Left renal pelvis (tissue), 4 donors: ENCODE results near the gene SCNN1B. TPM values are rescaled to one million over a fixed set of nuclear protein-coding genes. Genes with fewer than 3 reads are reported as not detected.
"Not testable (repeated sequence)": the region's sequence is repeated elsewhere in the genome, so short reads cannot be mapped to it uniquely, and the experiment has no call there.

ENCODE experiments used
- DNase-seq, 4 donors: peaks; one replicate each; pipeline ENCODE4 v3.0.0-alpha.2; 2013; ENCODE audit warnings: low read depth in 4 of 4, low spot score in 3 of 4
- polyA plus RNA-seq, 4 donors: library from polyadenylated mRNA; unstranded; fragments of 120-200 nt; gene quantifications; one replicate each; pipeline ENCODE4 v1.2.1, GENCODE V29; 2013; ENCODE audit not compliant: insufficient read length in 4 of 4

Gene SCNN1B
- polyA plus RNA-seq, 4 donors: 0.53 to 26.5 (median 18.8) TPM

GRCh38 chr16:23375643-23376042 is 73.5 kb downstream of the SCNN1B start:
- no peak for DNase-seq

DNA sequence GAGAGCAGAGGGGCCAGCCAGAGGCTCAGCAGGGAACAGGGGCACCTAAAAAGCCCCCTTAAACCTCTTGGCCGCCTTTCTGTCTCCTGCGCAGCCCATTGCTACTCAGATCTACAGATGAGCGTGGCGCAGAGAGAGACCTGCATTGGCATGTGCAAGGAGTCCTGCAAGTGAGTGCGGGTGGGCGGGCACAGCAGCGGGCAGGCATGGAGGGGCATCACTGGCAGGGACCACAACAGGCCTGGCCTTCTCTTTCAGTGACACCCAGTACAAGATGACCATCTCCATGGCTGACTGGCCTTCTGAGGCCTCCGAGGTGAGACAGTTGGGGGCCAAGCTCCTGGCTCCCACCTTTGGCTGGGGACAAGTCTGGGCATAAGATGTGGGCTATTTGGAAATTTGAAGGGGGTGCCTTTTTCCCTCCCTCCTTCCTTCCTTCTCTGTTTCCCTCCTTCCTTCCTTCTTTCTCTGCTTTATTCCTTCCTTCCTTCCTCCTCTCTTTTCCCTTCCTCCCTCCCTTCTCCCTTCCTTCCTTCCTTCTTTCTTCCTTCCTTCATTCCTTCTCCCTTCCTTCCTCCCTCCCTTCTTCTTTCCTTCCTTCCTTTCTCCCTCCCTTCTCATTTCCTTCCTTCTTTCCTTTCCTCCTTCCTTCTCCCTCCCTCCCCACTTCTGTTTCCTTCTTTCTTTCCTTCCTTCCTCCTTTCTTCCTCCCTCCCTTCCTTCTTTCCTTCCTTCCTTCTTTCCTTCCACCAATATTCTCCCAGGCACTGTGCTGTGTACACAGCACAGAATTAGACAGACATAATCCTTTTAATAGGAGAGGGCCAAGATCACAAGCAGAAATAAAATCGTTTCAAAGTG is 75.2 kb downstream of the SCNN1B start:
- DNase-seq: no peak

- no peak for DNase-seq
Measured at GRCh38 chr16:23378256-23378655, 76.2 kb downstream of the SCNN1B start.

GRCh38 chr16:23378921-23379320 is 76.8 kb downstream of the SCNN1B start:
- DNase-seq: no peak

DNA sequence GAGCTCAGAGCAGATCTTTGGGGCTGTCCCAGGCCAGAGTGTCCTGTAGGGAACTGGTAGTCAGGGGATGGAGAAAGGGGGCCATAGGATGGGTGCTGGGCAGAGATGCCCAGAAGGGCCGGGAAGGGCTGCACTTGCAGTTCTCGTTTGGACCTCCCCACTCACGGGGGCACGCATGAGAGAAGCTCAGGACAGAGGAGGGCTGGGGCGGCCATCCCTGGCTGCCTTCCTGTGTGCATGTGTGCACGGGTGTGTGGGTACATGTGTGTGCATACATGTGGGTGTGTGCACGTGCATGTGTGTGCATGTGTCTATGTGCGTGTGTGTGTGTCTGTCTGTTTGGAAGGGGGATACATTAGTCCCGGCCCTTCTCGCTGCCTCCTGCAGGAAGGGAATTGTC is 77.6 kb downstream of the SCNN1B start:
- no peak for DNase-seq

- DNase-seq: no peak
Measured at GRCh38 chr16:23380501-23380951, 78.4 kb downstream of the SCNN1B start.

DNA sequence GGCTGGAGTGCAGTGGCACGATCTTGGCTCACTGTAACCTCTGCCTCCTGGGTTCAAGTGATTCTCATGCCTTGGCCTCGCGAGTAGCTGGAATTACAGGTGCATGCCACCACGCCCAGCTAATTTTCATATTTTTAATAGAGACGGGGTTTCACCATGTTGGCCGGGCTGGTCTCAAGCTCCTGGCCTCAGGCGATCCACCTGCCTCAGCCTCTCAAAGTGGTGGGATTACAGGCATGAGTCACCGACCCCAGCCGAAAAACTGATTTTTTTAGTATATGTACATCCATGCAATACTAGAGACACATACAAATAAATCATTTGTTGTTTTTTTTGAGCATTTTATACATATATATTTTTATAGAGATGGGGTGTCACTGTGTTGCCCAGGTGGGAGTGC is 79.6 kb downstream of the SCNN1B start:
- not testable (repeated sequence) for DNase-seq

DNA sequence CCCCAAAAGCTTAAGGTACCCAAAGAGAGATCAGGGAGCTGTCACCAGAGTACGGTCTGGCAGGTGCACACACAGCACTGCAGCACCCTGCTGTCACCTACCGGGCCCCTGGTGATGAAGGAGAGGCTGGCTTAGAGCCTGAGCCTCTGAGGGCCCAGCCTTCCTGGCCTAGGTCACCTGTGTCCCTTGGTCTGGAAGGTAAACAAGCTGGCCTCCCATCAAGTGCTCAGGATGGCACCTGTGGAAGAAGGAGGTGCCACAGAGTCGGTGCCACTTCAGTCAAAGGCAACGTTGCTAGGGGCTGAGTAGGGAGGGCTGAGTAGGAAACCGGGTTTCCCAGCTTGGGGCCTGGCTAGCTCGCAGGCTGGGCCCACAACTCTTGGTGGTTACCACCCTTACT is 80.2 kb downstream of the SCNN1B start:
- no peak for DNase-seq

DNA sequence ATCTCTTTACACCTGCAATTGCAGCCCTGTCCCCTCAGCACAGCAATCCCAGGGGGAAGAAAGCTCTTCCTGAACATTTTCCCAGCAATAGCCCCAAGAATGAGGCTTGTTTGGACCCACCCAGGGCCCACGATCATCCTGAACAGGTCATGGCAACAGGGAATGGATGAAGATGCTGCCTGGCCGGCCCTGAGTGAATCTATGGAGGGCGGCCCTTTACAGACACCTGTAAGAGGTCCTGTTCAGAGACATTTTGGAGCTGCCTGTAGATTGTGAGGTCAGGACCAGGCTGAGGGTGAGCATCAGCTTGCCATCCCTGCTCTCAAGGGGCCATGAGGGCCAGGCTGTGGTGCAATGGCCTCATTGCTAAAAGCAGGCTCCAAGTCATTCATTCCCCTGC is 81.8 kb downstream of the SCNN1B start:
- DNase-seq: no peak

DNA sequence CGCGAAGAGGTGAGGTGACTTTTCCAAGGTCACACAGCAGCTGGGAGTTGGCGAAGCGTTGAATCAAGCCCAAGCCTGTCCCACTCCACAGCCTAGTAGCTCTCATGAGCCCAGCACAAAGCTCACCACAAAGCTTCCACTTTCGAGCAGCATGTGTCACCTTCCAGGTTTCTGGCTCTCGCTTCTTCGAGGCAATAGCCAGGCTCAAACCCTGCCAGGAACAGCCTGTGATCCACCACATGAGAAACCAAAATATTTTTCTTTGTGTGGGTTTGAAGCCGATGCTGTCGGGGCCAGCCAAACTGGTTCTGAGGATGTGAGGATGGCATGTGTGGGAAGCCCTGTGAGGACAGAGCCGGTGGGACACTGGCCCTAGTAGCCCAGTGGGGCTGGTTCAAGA is 82.8 kb downstream of the SCNN1B start:
- no peak for DNase-seq

- no peak for DNase-seq
Measured at GRCh38 chr16:23385441-23385840, 83.3 kb downstream of the SCNN1B start.

DNA sequence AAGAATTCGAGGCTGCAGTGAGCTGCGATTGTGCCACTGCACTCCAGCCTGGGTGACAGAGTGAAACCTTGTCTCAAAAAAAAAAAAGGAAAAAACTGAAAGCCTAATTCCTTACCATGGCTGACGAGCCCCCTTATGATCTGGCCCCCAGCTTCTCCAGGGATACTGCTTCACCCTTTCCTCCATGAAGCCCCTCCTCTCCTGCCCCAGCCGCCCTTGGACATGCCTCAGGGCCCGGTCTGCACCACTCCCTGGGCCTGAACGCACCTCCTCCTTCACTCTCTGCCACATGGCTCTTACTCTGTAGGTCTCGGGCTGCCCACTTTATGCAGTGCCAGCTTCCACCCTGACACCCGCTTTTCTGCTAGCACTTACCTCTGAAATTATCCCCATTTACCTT is 85.6 kb downstream of the SCNN1B start:
- DNase-seq: no peak

DNA sequence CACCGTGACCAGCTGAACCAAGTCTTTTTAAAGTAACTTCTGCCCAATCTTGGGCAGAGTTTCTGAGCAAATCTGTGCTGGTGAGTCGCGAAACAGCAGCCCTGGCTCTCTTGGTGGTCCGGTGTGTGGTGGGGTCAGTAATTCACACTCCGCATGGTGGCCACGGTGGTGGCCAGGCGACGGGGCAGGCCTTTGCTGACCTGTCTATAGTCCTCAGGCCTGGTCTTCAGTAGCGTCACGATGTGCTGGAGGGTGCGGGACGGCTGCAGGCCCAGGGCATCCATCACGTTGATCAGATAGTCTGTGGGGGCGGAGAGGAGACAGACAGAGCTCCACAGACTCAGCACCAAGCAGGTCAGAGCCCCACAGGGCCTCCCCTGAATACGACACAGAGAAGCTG is 86.7 kb downstream of the SCNN1B start:
- DNase-seq: no peak

DNA sequence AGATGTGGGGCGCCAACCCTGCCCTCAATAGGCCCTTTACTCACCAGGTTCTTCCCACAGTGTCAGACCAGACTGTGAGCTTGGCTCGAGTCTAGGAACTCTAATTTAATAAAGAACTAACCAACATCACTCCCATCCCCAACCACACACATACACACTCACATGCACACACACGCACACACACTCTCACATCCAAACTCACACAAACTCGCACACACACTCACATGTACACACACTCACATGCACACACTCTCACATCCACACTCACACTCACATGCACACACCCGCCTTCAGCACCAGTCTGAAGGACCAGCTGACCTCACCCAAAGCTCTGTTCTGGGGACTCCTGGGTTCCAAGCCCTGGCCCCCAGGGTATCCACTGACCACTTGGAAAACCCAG is 87.1 kb downstream of the SCNN1B start:
- no peak for DNase-seq

DNA sequence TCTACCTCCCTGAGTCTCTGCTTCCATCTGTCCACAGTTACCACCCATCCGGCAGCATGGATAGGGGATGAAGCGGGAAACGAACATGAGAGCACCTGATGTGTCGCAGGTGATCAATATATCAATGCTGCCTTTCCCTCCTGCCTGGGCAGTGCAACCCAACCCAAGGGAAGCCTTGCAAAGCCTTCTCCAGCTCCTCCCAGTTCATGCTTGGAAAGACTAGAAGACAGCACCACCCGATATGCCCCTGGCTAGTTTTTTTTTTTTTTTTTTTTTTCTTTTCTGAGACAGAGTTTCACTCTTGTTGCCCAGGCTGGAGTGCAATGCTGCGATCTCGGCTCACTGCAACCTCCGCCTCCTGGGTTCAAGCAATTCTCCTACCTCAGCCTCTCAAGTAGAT is 87.8 kb downstream of the SCNN1B start:
- not testable (repeated sequence) for DNase-seq

DNA sequence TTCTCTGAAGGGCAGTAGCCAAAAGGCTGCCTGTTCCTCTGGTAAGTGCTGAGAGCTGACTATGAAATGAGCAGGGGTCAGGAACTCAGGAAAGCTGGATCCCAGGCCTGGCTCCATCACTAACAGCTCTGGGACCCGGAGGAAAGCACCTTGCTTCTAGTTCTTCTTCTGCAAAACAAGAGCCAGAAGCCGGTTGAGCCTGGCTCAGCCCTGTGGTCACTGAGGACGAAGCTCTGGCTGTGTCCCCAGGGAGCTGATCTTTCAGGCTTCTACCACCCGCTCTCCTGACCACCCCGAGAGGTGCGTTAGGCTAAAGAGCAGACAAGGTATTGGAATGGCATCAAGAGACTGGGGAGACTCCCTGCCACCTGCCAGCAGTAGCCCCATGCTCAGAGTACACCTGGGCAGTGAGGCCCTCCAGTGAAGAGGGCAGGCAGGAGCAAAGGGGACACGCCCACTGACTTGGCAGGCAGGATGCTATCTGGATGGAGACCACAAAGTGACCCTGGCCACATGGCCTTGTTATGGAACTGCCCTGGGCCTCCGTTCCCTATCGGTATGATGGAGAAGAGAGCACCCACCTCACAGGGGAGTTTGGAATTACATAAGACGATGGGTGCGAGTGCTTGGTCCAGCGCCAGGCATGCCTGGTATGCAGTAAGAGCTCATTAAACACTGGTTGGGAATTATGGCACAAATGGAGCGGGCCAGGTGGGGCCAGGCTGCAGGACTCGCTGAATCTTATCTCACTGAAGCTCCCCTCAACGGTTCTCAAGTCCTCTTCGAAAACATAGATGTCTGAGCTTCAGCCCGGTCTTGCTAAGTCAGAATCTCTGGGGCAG is 89.5 kb downstream of the SCNN1B start:
- no peak for DNase-seq

DNA sequence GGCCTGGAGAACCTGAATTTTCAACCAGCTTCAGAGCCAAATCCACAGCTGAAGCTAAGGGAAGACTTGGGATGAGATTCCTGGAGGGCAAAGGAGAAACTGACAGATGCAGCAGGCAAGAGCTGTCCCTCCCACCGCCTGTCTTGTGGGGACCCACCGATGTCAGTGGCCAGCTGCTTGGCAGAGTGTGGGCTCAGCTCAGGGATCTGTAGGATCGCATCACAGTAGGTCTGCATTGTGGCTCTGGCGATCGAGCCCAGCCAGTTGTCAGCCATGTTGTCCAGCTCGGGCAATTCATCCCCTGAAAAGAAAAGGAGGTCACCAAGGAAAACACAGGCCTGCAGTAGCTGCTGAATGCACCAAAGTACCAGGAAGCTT is 90.1 kb downstream of the SCNN1B start:
- no peak for DNase-seq

- no peak for DNase-seq
Measured at GRCh38 chr16:23394141-23394831, 92.2 kb downstream of the SCNN1B start.

- DNase-seq: no peak
Measured at GRCh38 chr16:23395732-23396131, 93.6 kb downstream of the SCNN1B start.

DNA sequence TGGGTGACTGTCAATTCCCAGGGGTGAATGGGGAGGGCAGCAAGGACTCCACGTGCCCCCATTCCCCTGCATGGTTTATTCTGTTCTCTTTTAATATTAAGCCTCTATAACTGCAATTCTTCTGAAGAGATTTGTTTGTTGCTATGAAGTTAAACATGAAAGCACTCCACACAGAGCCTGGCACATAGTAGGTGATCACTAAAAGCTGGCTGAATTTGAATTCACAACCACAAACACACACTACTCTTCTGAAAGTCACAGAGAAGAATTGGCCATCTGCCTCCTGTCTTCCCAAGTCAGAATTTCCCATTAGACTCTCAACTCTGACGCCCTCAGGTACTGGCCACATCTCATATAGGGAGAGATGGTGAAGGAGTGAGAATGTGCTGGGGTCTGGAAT is 95.4 kb downstream of the SCNN1B start:
- DNase-seq: no peak
